SK-N-SH treated with all-trans-retinoic acid at 6 μM for 48 hours (cell line): Measurements from ENCODE around the gene NUP210.

Experiments used
- ATAC-seq: fragments of 200-7000 bp; cut with Tn5 transposase; 3 replicates; pipeline ENCODE4 v1.9.1; 2020; ENCODE audit warnings: mild to moderate bottlenecking, moderate library complexity
- ARNTL ChIP-seq: fragments of 450-650 bp; formaldehyde crosslinking; IDR thresholded peaks from 2 replicates; pipeline ENCODE4 v1.5.0; 2020; ENCODE audit warnings: low read depth, mild to moderate bottlenecking, moderate library complexity, borderline replicate concordance
- BACH2 ChIP-seq: fragments of 250-450 bp; sonication (Bioruptor Pico); IDR thresholded peaks from 2 replicates; pipeline ENCODE4 v1.9.0; 2021; ENCODE audit warnings: mild to moderate bottlenecking, borderline replicate concordance
- CREB5 ChIP-seq: fragments of 250-450 bp; sonication (Bioruptor Pico); IDR thresholded peaks from 2 replicates; pipeline ENCODE4 v1.5.1; 2020; ENCODE audit warnings: low read depth, mild to moderate bottlenecking, moderate library complexity
- CSRNP3 ChIP-seq: fragments of 250-450 bp; sonication (Bioruptor Pico); IDR thresholded peaks from 2 replicates; pipeline ENCODE4 v1.5.1; 2021; ENCODE audit warnings: mild to moderate bottlenecking, moderate library complexity
- ESRRG ChIP-seq: fragments of 250-450 bp; sonication (Bioruptor Pico); IDR thresholded peaks from 2 replicates; pipeline ENCODE4 v1.6.1; 2021; ENCODE audit warnings: mild to moderate bottlenecking
- OSR1 ChIP-seq: fragments of 250-450 bp; sonication (Bioruptor Pico); IDR thresholded peaks from 2 replicates; pipeline ENCODE4 v1.8.0; 2022; ENCODE audit warnings: moderate library complexity, mild to moderate bottlenecking, inconsistent platforms
- PATZ1 ChIP-seq: fragments of 250-450 bp; sonication (Bioruptor Pico); IDR thresholded peaks from 2 replicates; pipeline ENCODE4 v1.8.0; 2020; ENCODE audit warnings: mild to moderate bottlenecking, moderate library complexity, borderline replicate concordance
- POU6F1 ChIP-seq: fragments of 250-450 bp; sonication (Bioruptor Pico); IDR thresholded peaks from 2 replicates; pipeline ENCODE4 v1.8.0; 2021; ENCODE audit warnings: low read depth, mild to moderate bottlenecking, moderate library complexity, borderline replicate concordance
- PPARA ChIP-seq: fragments of 250-450 bp; sonication (Bioruptor Pico); IDR thresholded peaks from 2 replicates; pipeline ENCODE4 v1.5.0; 2020; ENCODE audit warnings: mild to moderate bottlenecking, borderline replicate concordance
- RARB ChIP-seq: fragments of 250-450 bp; sonication (Bioruptor Pico); IDR thresholded peaks from 2 replicates; pipeline ENCODE4 v1.8.0; 2021; ENCODE audit warnings: mild to moderate bottlenecking, moderate library complexity
- SNAI2 ChIP-seq: fragments of 250-450 bp; sonication (Bioruptor Pico); IDR thresholded peaks from 2 replicates; pipeline ENCODE4 v1.5.0; 2020; ENCODE audit warnings: mild to moderate bottlenecking, moderate library complexity
- TCF4 ChIP-seq: fragments of 250-450 bp; sonication (Bioruptor Pico); IDR thresholded peaks from 2 replicates; pipeline ENCODE4 v1.8.0; 2021; ENCODE audit warnings: mild to moderate bottlenecking, moderate library complexity, borderline replicate concordance
- TOX ChIP-seq: fragments of 250-450 bp; sonication (Bioruptor Pico); IDR thresholded peaks from 2 replicates; pipeline ENCODE4 v1.8.0; 2021; ENCODE audit warnings: mild to moderate bottlenecking, moderate library complexity, borderline replicate concordance
- TSHZ2 ChIP-seq: fragments of 250-450 bp; sonication (Bioruptor Pico); IDR thresholded peaks from 2 replicates; pipeline ENCODE4 v1.5.0; 2020; ENCODE audit warnings: mild to moderate bottlenecking, moderate library complexity
- ZC3H10 ChIP-seq: fragments of 250-450 bp; sonication (Bioruptor Pico); IDR thresholded peaks from 2 replicates; pipeline ENCODE4 v1.5.1; 2021; ENCODE audit warnings: mild to moderate bottlenecking, moderate library complexity
- ZFP3 ChIP-seq: fragments of 250-450 bp; sonication (Bioruptor Pico); IDR thresholded peaks from 2 replicates; pipeline ENCODE4 v1.5.0; 2020; ENCODE audit warnings: mild to moderate bottlenecking, moderate library complexity
- ZFP30 ChIP-seq: fragments of 450-650 bp; formaldehyde crosslinking; IDR thresholded peaks from 2 replicates; pipeline ENCODE4 v1.5.0; 2022; ENCODE audit warnings: mild to moderate bottlenecking, moderate library complexity
- ZNF565 ChIP-seq: fragments of 450-650 bp; formaldehyde crosslinking; conservative IDR thresholded peaks from 2 replicates; pipeline ENCODE4 v1.5.0; 2020; ENCODE audit warnings: low read depth, mild to moderate bottlenecking, moderate library complexity
- ZNF70 ChIP-seq: fragments of 450-650 bp; formaldehyde crosslinking; IDR thresholded peaks from 2 replicates; pipeline ENCODE4 v1.5.0; 2020; ENCODE audit warnings: mild to moderate bottlenecking, moderate library complexity
- ZNF8 ChIP-seq: fragments of 450-650 bp; formaldehyde crosslinking; IDR thresholded peaks from 2 replicates; pipeline ENCODE4 v1.5.0; 2020; ENCODE audit warnings: mild to moderate bottlenecking, moderate library complexity

NUP210 gene

GRCh38 chr3:13309004-13309403, 111.1 kb downstream of the NUP210 start:
- no peak for ATAC-seq
- TF ChIP-seq ARNTL (CRISPR knock-in tag) (no peak), SNAI2 (CRISPR knock-in tag) (no peak), BACH2 (CRISPR knock-in tag) (no peak), ZNF70 (no peak)
- TF ChIP-seq, all 23 proteins: peak for 0

GRCh38 chr3:13308380-13308801, 111.7 kb downstream of the NUP210 start:
- TF ChIP-seq POU6F1 (CRISPR knock-in tag) (no peak), ARNTL (CRISPR knock-in tag) (no peak), ESRRG (CRISPR knock-in tag) (no peak), ZNF565 (no peak), PPARA (CRISPR knock-in tag) (no peak), ZNF70 (no peak), TSHZ2 (no peak), ZFP3 (CRISPR knock-in tag) (no peak), CREB5 (no peak), RARB (no peak), ZFP30 (CRISPR knock-in tag) (no peak), TOX (no peak)
- peak; percentile 89 for ATAC-seq

GRCh38 chr3:13307041-13307440, 113.1 kb downstream of the NUP210 start:
- TF ChIP-seq ZNF70, result no peak
- TF ChIP-seq PATZ1, result no peak
- no peak for TF ChIP-seq ZNF565
- TF ChIP-seq RARB, result no peak
- no peak for TF ChIP-seq TOX
- no peak for TF ChIP-seq ZFP3 (CRISPR knock-in tag)
- no peak for TF ChIP-seq TSHZ2
- TF ChIP-seq ZC3H10 (CRISPR knock-in tag), result no peak
- TF ChIP-seq OSR1 (CRISPR knock-in tag), result no peak
- TF ChIP-seq BACH2 (CRISPR knock-in tag), result no peak
- ATAC-seq, result no peak

GRCh38 chr3:13305623-13306022, 114.5 kb downstream of the NUP210 start:
- no peak for ATAC-seq
- TF ChIP-seq ARNTL (CRISPR knock-in tag) (no peak), ESRRG (CRISPR knock-in tag) (no peak), POU6F1 (CRISPR knock-in tag) (no peak), TCF4 (CRISPR knock-in tag) (no peak), PATZ1 (no peak), BACH2 (CRISPR knock-in tag) (no peak), ZNF8 (CRISPR knock-in tag) (no peak), CSRNP3 (CRISPR knock-in tag) (no peak), TOX (no peak), ZNF70 (no peak), ZFP30 (CRISPR knock-in tag) (no peak), SNAI2 (CRISPR knock-in tag) (no peak)
